Smooth muscle cell (in vitro differentiated cells): Measurements from ENCODE around the gene FSIP1. TPM values are rescaled to one million over a fixed set of nuclear protein-coding genes. Genes with fewer than 3 reads are reported as not detected.

ENCODE experiments used
- DNase-seq: peaks from one replicate; lab custom pipeline; 2025; ENCODE audit not compliant: unreplicated experiment; lab: John Stamatoyannopoulos, UW
- H2AFZ ChIP-seq: fragments of 200-600 bp; sonication (generic); 2 replicates; pipeline ENCODE4 v1.6.0; 2016; ENCODE audit warnings: antibody characterized with exemption, low read depth, mild to moderate bottlenecking
- H3F3A ChIP-seq: fragments of 200-600 bp; sonication (generic); 2 replicates; pipeline ENCODE4 v1.6.0; 2017; ENCODE audit warnings: antibody characterized with exemption, low read depth
- H3K27ac ChIP-seq: fragments of 200-600 bp; sonication (generic); 2 replicates; pipeline ENCODE4 v1.5.1; 2016; ENCODE audit warnings: low read depth, mild to moderate bottlenecking
- H3K27me3 ChIP-seq: fragments of 200-600 bp; sonication (generic); 2 replicates; pipeline ENCODE4 v1.6.1; 2016; ENCODE audit warnings: low read depth, mild to moderate bottlenecking
- H3K36me3 ChIP-seq: fragments of 200-600 bp; sonication (generic); 2 replicates; pipeline ENCODE4 v1.5.1; 2016; ENCODE audit warnings: low read depth
- H3K4me1 ChIP-seq: fragments of 200-600 bp; sonication (generic); 2 replicates; pipeline ENCODE4 v1.5.1; 2016; ENCODE audit warnings: low read depth
- H3K4me2 ChIP-seq: fragments of 200-600 bp; sonication (generic); 2 replicates; pipeline ENCODE4 v1.6.0; 2016; ENCODE audit warnings: mild to moderate bottlenecking
- H3K4me3 ChIP-seq: fragments of 200-600 bp; sonication (generic); 2 replicates; pipeline ENCODE4 v1.5.1; 2016; ENCODE audit warnings: mild to moderate bottlenecking
- H3K79me2 ChIP-seq: fragments of 200-600 bp; sonication (generic); 2 replicates; pipeline ENCODE4 v1.6.0; 2016; ENCODE audit warnings: low read depth, mild to moderate bottlenecking
- H3K9ac ChIP-seq: fragments of 200-600 bp; sonication (generic); 2 replicates; pipeline ENCODE4 v1.6.0; 2016; ENCODE audit warnings: low read depth
- H3K9me3 ChIP-seq: fragments of 200-600 bp; sonication (generic); replicated peaks from 2 replicates; pipeline ENCODE4 v1.5.1; 2016; ENCODE audit warnings: low read depth
- H4K20me1 ChIP-seq: fragments of 200-600 bp; sonication (generic); 2 replicates; pipeline ENCODE4 v1.6.0; 2016; ENCODE audit warnings: low read depth
- WGBS: methylation state at CpG from one replicate; pipeline ENCODE4 v1.1.7; 2016; ENCODE audit warnings: low lambda C conversion rate; 5-methylcytosine and 5-hydroxymethylcytosine counted together
- polyA plus RNA-seq: library from polyadenylated mRNA; unstranded; fragments of >200 nt; fragmentation: Nextera tagmentation; extraction: Ambion mirVana; gene quantifications from 2 replicates; pipeline ENCODE4 v1.2.1, GENCODE V29; 2016
- total RNA-seq: library from RNA; depleted of rRNA; stranded (reverse); fragments of >200 nt; gene quantifications from 2 replicates; pipeline ENCODE4 v1.2.3, GENCODE V29; 2014
- TF ChIP-seq, protein P1 (sequence below): fragments of 200-600 bp; sonication (generic); IDR thresholded peaks from 2 replicates; pipeline ENCODE4 v1.5.1; 2017; ENCODE audit warnings: borderline replicate concordance, mild to moderate bottlenecking, antibody characterized with exemption; ENCODE audit not compliant: insufficient read depth, poor library complexity, severe bottlenecking

FSIP1 gene
- total and polyA plus RNA-seq, 2 experiments from 2014 or later = 0.13 to 0.43 TPM

DNA sequence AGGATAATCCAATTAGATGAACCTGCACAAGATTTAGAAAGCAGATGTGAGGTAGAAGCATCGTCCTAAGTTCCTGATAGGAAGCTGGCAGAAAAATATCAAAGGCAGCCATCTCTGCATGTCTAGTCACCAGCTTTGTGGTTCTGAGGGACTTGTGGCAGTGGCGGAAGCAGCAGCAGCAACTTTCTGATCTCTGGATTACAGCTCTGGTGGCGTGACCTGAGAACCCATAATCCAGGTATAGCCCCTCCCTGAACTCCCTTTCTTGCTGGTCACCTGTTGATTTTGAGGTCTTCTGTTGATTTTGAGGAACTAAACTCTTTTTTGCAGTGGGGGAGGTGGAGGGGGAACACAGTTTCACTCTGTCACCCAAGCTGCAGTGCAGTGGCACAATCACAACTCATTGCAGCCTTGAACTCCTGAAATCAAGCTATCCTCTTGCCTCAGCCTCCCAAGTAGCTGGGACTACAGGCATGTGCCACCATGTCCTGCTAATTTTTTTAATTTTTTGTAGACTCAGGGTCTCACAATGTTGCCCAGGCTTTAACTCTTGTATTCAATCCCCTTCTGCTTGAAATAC lies 7.9 kb downstream of the FSIP1 start:
- H3K9me3 ChIP-seq = no peaks in the 10 kb centered on the region
- WGBS = 83% methylated on average over 3 of the region's 3 CpGs
- no peak overlapping the region for H3K4me3 ChIP-seq
- no peaks in the 10 kb centered on the region for H3K27me3 ChIP-seq
- H3K79me2 ChIP-seq = no peaks in the 10 kb centered on the region
- no peaks in the 10 kb centered on the region for H4K20me1 ChIP-seq
- H3K36me3 ChIP-seq = no peaks in the 10 kb centered on the region
- no peaks in the 10 kb centered on the region for H3K4me1 ChIP-seq
- no peaks in the 10 kb centered on the region for H3F3A ChIP-seq
- no peak overlapping the region for H3K27ac ChIP-seq
- DNase-seq = no peak
- H3K9ac ChIP-seq = no peak overlapping the region
- no peak overlapping the region for H3K4me2 ChIP-seq
- TF ChIP-seq, protein P1, sequence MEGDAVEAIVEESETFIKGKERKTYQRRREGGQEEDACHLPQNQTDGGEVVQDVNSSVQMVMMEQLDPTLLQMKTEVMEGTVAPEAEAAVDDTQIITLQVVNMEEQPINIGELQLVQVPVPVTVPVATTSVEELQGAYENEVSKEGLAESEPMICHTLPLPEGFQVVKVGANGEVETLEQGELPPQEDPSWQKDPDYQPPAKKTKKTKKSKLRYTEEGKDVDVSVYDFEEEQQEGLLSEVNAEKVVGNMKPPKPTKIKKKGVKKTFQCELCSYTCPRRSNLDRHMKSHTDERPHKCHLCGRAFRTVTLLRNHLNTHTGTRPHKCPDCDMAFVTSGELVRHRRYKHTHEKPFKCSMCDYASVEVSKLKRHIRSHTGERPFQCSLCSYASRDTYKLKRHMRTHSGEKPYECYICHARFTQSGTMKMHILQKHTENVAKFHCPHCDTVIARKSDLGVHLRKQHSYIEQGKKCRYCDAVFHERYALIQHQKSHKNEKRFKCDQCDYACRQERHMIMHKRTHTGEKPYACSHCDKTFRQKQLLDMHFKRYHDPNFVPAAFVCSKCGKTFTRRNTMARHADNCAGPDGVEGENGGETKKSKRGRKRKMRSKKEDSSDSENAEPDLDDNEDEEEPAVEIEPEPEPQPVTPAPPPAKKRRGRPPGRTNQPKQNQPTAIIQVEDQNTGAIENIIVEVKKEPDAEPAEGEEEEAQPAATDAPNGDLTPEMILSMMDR = no peak
- no peak overlapping the region for H2AFZ ChIP-seq

DNA sequence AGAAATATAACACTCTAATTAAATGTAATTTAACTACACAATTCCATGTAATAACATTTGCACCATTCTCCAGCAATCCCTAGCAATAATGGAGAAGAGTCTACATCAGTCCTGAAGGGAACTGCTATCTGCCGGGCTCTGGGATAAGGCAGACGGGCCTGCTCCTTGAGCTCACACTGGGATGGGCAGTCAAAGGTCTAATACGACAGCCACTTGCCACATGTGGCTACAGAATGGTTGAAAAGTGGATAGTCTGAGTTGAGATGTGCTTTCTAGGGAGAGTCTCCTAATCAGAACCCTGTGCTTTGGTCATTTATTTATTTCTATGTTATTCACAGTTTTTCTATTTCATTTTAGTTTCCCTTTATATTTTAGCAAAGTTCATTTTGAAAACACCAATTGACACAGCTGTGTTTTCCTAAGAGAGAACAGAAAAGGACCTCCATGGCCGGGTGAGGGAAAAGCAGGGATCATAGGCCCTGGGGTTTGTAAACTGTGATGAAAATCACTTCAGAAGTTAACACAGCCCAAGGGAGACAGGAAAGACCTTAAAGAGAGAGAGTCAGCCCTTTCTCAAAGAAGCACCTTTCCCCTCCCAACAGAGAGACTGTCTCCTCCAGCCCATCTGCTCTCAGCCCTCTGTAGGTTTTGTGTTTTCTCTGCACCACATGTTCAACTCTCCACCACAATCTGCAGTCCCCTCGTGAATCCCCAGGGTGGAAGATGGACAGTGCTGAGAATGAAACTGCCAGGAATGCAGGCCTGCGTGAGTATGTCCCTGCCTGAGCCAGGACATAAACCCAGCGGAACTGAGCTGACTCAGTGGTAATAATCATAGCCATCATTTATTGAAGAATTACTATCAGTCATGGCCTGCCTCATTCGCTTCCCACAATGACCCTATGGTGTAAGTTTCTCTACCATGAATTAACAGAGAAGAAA lies 11.6 kb downstream of the FSIP1 start:
- WGBS = 47% methylated on average over 8 of the region's 8 CpGs
- Histone ChIP-seq H4K20me1 (no peaks in the 10 kb centered on the region), H3K9me3 (no peaks in the 10 kb centered on the region), H3K27ac (peak overlapping the region; percentile 80), H3K4me2 (peak overlapping the region; percentile 64), H3K79me2 (no peaks in the 10 kb centered on the region), H3F3A (no peaks in the 10 kb centered on the region), H3K4me3 (no peak overlapping the region), H3K9ac (peak overlapping the region; percentile 20), H3K36me3 (no peaks in the 10 kb centered on the region), H3K27me3 (no peaks in the 10 kb centered on the region), H2AFZ (peak overlapping the region; percentile 13), H3K4me1 (no peaks in the 10 kb centered on the region)
- TF ChIP-seq, protein P1 = no peak
- peak; percentile 7 for DNase-seq

DNA sequence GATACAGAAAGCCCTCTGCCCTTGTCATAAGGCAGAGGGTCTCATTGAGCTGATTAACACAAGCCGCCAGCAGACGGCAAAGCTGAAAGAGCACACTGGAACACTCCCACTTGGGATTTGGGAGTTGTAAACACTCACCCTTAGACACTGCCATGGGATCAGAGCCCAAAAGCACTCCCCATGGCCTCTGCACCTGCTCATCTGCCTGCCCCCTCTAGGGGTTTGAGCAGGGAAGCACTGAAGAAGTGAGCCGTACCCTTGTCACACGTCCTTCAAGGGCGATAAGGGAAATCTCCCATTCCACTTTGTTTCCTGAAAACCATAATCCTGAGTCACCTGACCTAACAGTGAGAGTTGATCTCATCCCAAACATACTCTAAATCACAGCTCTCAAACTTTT lies 14.7 kb downstream of the FSIP1 start:
- H3K27ac ChIP-seq = no peak overlapping the region
- no peak overlapping the region for H3K9ac ChIP-seq
- H4K20me1 ChIP-seq = no peaks in the 10 kb centered on the region
- no peaks in the 10 kb centered on the region for H3K27me3 ChIP-seq
- DNase-seq = no peak
- no peaks in the 10 kb centered on the region for H3F3A ChIP-seq
- H3K9me3 ChIP-seq = no peaks in the 10 kb centered on the region
- no peaks in the 10 kb centered on the region for H3K79me2 ChIP-seq
- TF ChIP-seq, protein P1 = no peak
- no peak overlapping the region for H3K4me3 ChIP-seq
- 94% methylated on average over 5 of the region's 5 CpGs for WGBS
- H2AFZ ChIP-seq = no peak overlapping the region
- no peak overlapping the region for H3K4me2 ChIP-seq
- no peaks in the 10 kb centered on the region for H3K4me1 ChIP-seq
- no peaks in the 10 kb centered on the region for H3K36me3 ChIP-seq
